ENCODE measurements around the gene FOXL2NB.

- TF ChIP-seq CTCF (conservative IDR thresholded peaks at IDR 0.05; ENCODE audit: low read length) = no peak
- TF ChIP-seq EZH2phosphoT487 (IDR thresholded peaks at IDR 0.05; ENCODE audit: borderline replicate concordance) = no peak
These were observed 32.0 kb upstream of the FOXL2NB start for GRCh38 chr3:138914870-138915502.

All from Loucy (cell line).